SK-N-SH (cell line): ENCODE data around the gene RBP3. TPM values are rescaled to one million over a fixed set of nuclear protein-coding genes. Genes with fewer than 3 reads are reported as not detected.

Source experiments
- CTCF ChIA-PET: fragments of 300-600, 350-600 bp; formaldehyde crosslinking; extraction: SDS; loops from one replicate; lab custom pipeline; 2021; lab: Yijun Ruan, JAX
- POLR2A ChIA-PET: fragments of 350-600 bp; sonication (Branson Sonifier 250); formaldehyde crosslinking; extraction: SDS; loops from one replicate; lab custom pipeline; 2020; ENCODE audit warnings: antibody characterized with exemption, inconsistent platforms; lab: Yijun Ruan, JAX
- DNase-seq: peaks from one replicate; pipeline ENCODE4 v3.0.0; 2012
- H2AFZ ChIP-seq: fragments of 200-600 bp; sonication (generic); 2 replicates; pipeline ENCODE4 v1.8.1; 2016; ENCODE audit warnings: antibody characterized with exemption, mild to moderate bottlenecking, low read depth
- H3F3A ChIP-seq: fragments of 200-600 bp; sonication (generic); replicated peaks from 2 replicates; pipeline ENCODE3; 2016; ENCODE audit warnings: antibody characterized with exemption, mild to moderate bottlenecking; ENCODE audit not compliant: insufficient read depth
- H3K27ac ChIP-seq, 2 experiments: fragments of 200-500 bp in 1 of 2; fragments of 200-600 bp in 1 of 2; sonication (Bioruptor generic) in 1 of 2; sonication (generic), shearing (Covaris generic) in 1 of 2; 2 replicates each; pipeline versions ENCODE4 v1.5.1 to v1.6.1; 2014 to 2016; ENCODE audit warnings: low read depth in 2 of 2, inconsistent platforms in 1 of 2, low read length in 1 of 2, mild to moderate bottlenecking in 1 of 2, mixed read lengths in 1 of 2
- H3K27me3 ChIP-seq: fragments of 200-600 bp; sonication (generic), shearing (Covaris generic); 2 replicates; pipeline ENCODE4 v1.6.1; 2016; ENCODE audit warnings: mixed run types; ENCODE audit not compliant: insufficient read depth
- H3K36me3 ChIP-seq, 2 experiments: fragments of 200-500 bp in 1 of 2; fragments of 200-600 bp in 1 of 2; sonication (Bioruptor generic) in 1 of 2; sonication (generic) in 1 of 2; replicated peaks in 1 of 2; 2 replicates each; pipeline versions ENCODE3 to v1.5.1; 2014 to 2016; ENCODE audit warnings: low read length in 1 of 2, mild to moderate bottlenecking in 1 of 2; ENCODE audit not compliant: insufficient read depth in 2 of 2, control insufficient read depth in 1 of 2
- H3K4me1 ChIP-seq, 2 experiments: fragments of 200-500 bp in 1 of 2; fragments of 200-600 bp in 1 of 2; sonication (Bioruptor generic) in 1 of 2; sonication (generic), shearing (Covaris generic) in 1 of 2; 2 replicates each; pipeline versions ENCODE4 v1.5.1 to v1.6.1; 2014 to 2016; ENCODE audit warnings: low read depth in 1 of 2, low read length in 1 of 2, mixed run types in 1 of 2; ENCODE audit not compliant: insufficient read depth in 2 of 2, control insufficient read depth in 1 of 2
- H3K4me2 ChIP-seq: fragments of 200-600 bp; sonication (generic), shearing (Covaris generic); 2 replicates; pipeline ENCODE4 v1.6.1; 2017; ENCODE audit warnings: mixed run types
- H3K4me3 ChIP-seq, 2 experiments: fragments of 200-500 bp in 1 of 2; fragments of 200-600 bp in 1 of 2; sonication (Bioruptor generic) in 1 of 2; sonication (generic), shearing (Covaris generic) in 1 of 2; 2 replicates each; pipeline versions ENCODE4 v1.5.1 to v1.8.1; 2014 to 2016; ENCODE audit warnings: low read depth in 2 of 2, inconsistent platforms in 1 of 2, low read length in 1 of 2, mild to moderate bottlenecking in 1 of 2, mixed read lengths in 1 of 2, moderate library complexity in 1 of 2
- H3K79me2 ChIP-seq: fragments of 200-600 bp; sonication (generic); 2 replicates; pipeline ENCODE4 v1.8.1; 2017; ENCODE audit warnings: mild to moderate bottlenecking; ENCODE audit not compliant: insufficient read depth
- H3K9ac ChIP-seq: fragments of 200-600 bp; sonication (generic); 2 replicates; pipeline ENCODE4 v1.6.1; 2017; ENCODE audit warnings: mixed run types
- H3K9me2 ChIP-seq: fragments of 200-600 bp; sonication (generic); 2 replicates; pipeline ENCODE4 v1.6.1; 2017; ENCODE audit warnings: mixed run types
- H3K9me3 ChIP-seq: fragments of 200-600 bp; sonication (generic); 2 replicates; pipeline ENCODE4 v1.6.1; 2017; ENCODE audit warnings: mixed run types, mild to moderate bottlenecking, moderate library complexity
- H4K20me1 ChIP-seq: fragments of 200-600 bp; sonication (generic); 2 replicates; pipeline ENCODE4 v1.6.1; 2017; ENCODE audit warnings: mild to moderate bottlenecking, mixed run types; ENCODE audit not compliant: insufficient read depth
- CHD2 ChIP-seq: fragments of 150-350 bp; IDR thresholded peaks from 2 replicates; pipeline ENCODE4 v1.6.1; 2018; ENCODE audit warnings: low read length; ENCODE audit not compliant: partially characterized antibody
- EP300 ChIP-seq, 2 experiments: IDR thresholded peaks; 2 replicates each; pipeline versions ENCODE4 v1.4.0 to v1.6.1; 2012; ENCODE audit warnings: borderline replicate concordance in 1 of 2, low read depth in 1 of 2, low read length in 1 of 2
- FOSL2 ChIP-seq: IDR thresholded peaks from 2 replicates; pipeline ENCODE4 v1.4.0; 2012; ENCODE audit warnings: low read depth, mild to moderate bottlenecking, moderate library complexity, borderline replicate concordance
- FOXJ3 ChIP-seq: sonication (generic); formaldehyde crosslinking; IDR thresholded peaks from 2 replicates; pipeline ENCODE4 v1.5.1; 2020; ENCODE audit warnings: mild to moderate bottlenecking, missing genetic modification reagents
- GATA2 ChIP-seq: sonication (generic); formaldehyde crosslinking; IDR thresholded peaks from 2 replicates; pipeline ENCODE4 v1.5.0; 2020; ENCODE audit warnings: mild to moderate bottlenecking, missing genetic modification reagents
- IRF3 ChIP-seq: fragments of 150-350 bp; IDR thresholded peaks from 2 replicates; pipeline ENCODE4 v1.6.1; 2016; ENCODE audit warnings: mild to moderate bottlenecking, low read depth, low read length
- MAX ChIP-seq: IDR thresholded peaks from 2 replicates; pipeline ENCODE4 v1.4.0; 2012; ENCODE audit warnings: low read depth
- MEF2A ChIP-seq: IDR thresholded peaks from 2 replicates; pipeline ENCODE4 v1.4.0; 2012; ENCODE audit warnings: low read depth, borderline replicate concordance
- MXI1 ChIP-seq: IDR thresholded peaks from 2 replicates; pipeline ENCODE4 v1.6.1; 2012; ENCODE audit warnings: mild to moderate bottlenecking, low read depth, low read length, improper control_type of control experiment
- NFIC ChIP-seq: IDR thresholded peaks from 2 replicates; pipeline ENCODE4 v1.4.0; 2012; ENCODE audit warnings: borderline replicate concordance
- NRF1 ChIP-seq: IDR thresholded peaks from 2 replicates; pipeline ENCODE4 v1.6.1; 2012; ENCODE audit warnings: low read depth, mild to moderate bottlenecking, low read length
- RAD21 ChIP-seq: IDR thresholded peaks from 2 replicates; pipeline ENCODE4 v1.6.1; 2012; ENCODE audit warnings: mild to moderate bottlenecking, low read length
- RCOR1 ChIP-seq: fragments of 150-350 bp; IDR thresholded peaks from 2 replicates; pipeline ENCODE4 v1.6.1; 2017; ENCODE audit warnings: antibody characterized with exemption, low read length
- REST ChIP-seq: IDR thresholded peaks from 2 replicates; pipeline ENCODE4 v1.6.1; 2012; ENCODE audit warnings: mild to moderate bottlenecking, low read depth, low read length, moderate library complexity
- RXRA ChIP-seq: IDR thresholded peaks from 2 replicates; pipeline ENCODE4 v1.4.0; 2012; ENCODE audit warnings: low read depth, mild to moderate bottlenecking, borderline replicate concordance
- SMC3 ChIP-seq: IDR thresholded peaks from 2 replicates; pipeline ENCODE4 v1.6.1; 2012; ENCODE audit warnings: low read depth, low read length, improper control_type of control experiment
- TCF12 ChIP-seq: IDR thresholded peaks from 2 replicates; pipeline ENCODE4 v1.4.0; 2012
- USF2 ChIP-seq: fragments of 150-350 bp; IDR thresholded peaks from 2 replicates; pipeline ENCODE4 v1.6.1; 2017; ENCODE audit warnings: antibody characterized with exemption, low read length, low read depth, borderline replicate concordance
- YY1 ChIP-seq: IDR thresholded peaks from 2 replicates; pipeline ENCODE4 v1.4.0; 2012; ENCODE audit warnings: low read depth, mild to moderate bottlenecking
- WGBS: methylation state at CpG from one replicate; pipeline ENCODE4 v1.1.6; 2017; ENCODE audit warnings: low lambda C conversion rate; 5-methylcytosine and 5-hydroxymethylcytosine counted together
- polyA plus RNA-seq, 3 experiments: library from polyadenylated mRNA; depleted of rRNA; stranded (reverse); fragments of >200 nt; gene quantifications; 2 replicates each; pipeline ENCODE4 v1.2.3, GENCODE V29; 2012

Gene RBP3
- polyA plus RNA-seq, 1 of the 3 experiments (the other 2 are of a cell fraction) = not detected

GRCh38 chr10:47323636-47324296, 24.4 kb upstream of the RBP3 start:
- peaks cover 0 to 16% of the 10 kb centered on the region in 2 experiments; a peak in 1 of 4 replicates for H3K4me1 ChIP-seq
- H4K20me1 ChIP-seq = no peaks in the 10 kb centered on the region
- TF ChIP-seq FOXJ3 (CRISPR knock-in tag) (no peak), GATA2 (CRISPR knock-in tag) (no peak), SMC3 (no peak), YY1 (no peak), MEF2A (no peak), TCF12 (no peak), MXI1 (no peak), RXRA (no peak), FOSL2 (no peak), EP300 (IDR thresholded peaks at IDR 0.05; ENCODE audit: borderline replicate concordance in 1 of 2, low read depth in 1 of 2, low read length in 1 of 2) (no peak), NFIC (no peak)
- ChIA-PET POLR2A (no interaction called here), CTCF (interaction anchor here (1.4 to 2.5 kb wide), 3 partner anchors 11 to 299 kb away, joined by 4 to 17 read pairs (median 17); no protein-coding TSS in a partner anchor)
- H3K9me2 ChIP-seq = no peaks in the 10 kb centered on the region
- no peaks in the 10 kb centered on the region for H3K36me3 ChIP-seq
- H3K4me2 ChIP-seq = no peak overlapping the region
- no peak overlapping the region for H3K4me3 ChIP-seq
- H3K79me2 ChIP-seq = no peaks in the 10 kb centered on the region
- peaks cover 6% of the 10 kb centered on the region; the same call in 1 of the 2 replicates for H3K27me3 ChIP-seq
- H3K27ac ChIP-seq = no peak overlapping the region; a peak in 1 of 4 replicates
- no peaks in the 10 kb centered on the region for H3K9me3 ChIP-seq
- H3K9ac ChIP-seq = no peak overlapping the region
- H2AFZ ChIP-seq = no peak overlapping the region
- no peaks in the 10 kb centered on the region for H3F3A ChIP-seq
- 23% methylated on average over 4 of the region's 5 CpGs for WGBS
- DNase-seq = no peak

DNA sequence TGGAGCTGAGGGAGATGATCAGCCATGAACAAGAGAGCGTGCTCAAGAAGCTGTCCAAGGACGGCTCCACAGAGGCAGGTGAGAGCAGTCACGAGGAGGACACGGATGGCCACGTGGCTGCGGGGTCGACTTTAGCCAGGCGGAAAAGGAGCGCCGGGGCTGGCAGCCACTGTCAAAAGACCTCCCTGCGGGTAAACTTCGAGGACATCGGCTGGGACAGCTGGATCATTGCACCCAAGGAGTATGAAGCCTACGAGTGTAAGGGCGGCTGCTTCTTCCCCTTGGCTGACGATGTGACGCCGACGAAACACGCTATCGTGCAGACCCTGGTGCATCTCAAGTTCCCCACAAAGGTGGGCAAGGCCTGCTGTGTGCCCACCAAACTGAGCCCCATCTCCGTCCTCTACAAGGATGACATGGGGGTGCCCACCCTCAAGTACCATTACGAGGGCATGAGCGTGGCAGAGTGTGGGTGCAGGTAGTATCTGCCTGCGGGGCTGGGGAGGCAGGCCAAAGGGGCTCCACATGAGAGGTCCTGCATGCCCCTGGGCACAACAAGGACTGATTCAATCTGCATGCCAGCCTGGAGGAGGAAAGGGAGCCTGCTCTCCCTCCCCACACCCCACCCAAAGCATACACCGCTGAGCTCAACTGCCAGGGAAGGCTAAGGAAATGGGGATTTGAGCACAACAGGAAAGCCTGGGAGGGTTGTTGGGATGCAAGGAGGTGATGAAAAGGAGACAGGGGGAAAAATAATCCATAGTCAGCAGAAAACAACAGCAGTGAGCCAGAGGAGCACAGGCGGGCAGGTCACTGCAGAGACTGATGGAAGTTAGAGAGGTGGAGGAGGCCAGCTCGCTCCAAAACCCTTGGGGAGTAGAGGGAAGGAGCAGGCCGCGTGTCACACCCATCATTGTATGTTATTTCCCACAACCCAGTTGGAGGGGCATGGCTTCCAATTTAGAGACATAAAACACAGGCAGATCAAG, 22.6 kb upstream of the RBP3 start:
- Histone ChIP-seq H3K27me3 (peaks cover 6% of the 10 kb centered on the region; the same call in 1 of the 2 replicates), H3F3A (no peaks in the 10 kb centered on the region), H3K4me3 (no peak overlapping the region), H3K9me2 (no peaks in the 10 kb centered on the region), H2AFZ (no peak overlapping the region), H4K20me1 (no peaks in the 10 kb centered on the region), H3K79me2 (no peaks in the 10 kb centered on the region), H3K36me3 (no peaks in the 10 kb centered on the region), H3K4me1 (peaks cover 0 to 16% of the 10 kb centered on the region in 2 experiments; a peak in 1 of 4 replicates), H3K9ac (no peak overlapping the region), H3K4me2 (no peak overlapping the region), H3K9me3 (no peaks in the 10 kb centered on the region), H3K27ac (no peak overlapping the region)
- DNase-seq = no peak
- POLR2A ChIA-PET = no interaction called here
- 66% methylated on average over 21 of the region's 30 CpGs for WGBS
- CTCF ChIA-PET = interaction anchor here (1.2 to 1.6 kb wide), 2 partner anchors 14 kb away, joined by 3 to 5 read pairs; no protein-coding TSS in a partner anchor
- no peak for TF ChIP-seq NRF1
- TF ChIP-seq RAD21 = no peak
- no peak for TF ChIP-seq NFIC
- TF ChIP-seq CHD2 = no peak
- no peak for TF ChIP-seq RCOR1
- TF ChIP-seq MEF2A = no peak
- no peak for TF ChIP-seq REST
- no peak for TF ChIP-seq USF2
- TF ChIP-seq IRF3 = no peak
- no peak for TF ChIP-seq GATA2 (CRISPR knock-in tag)
- TF ChIP-seq MAX = no peak
- no peak for TF ChIP-seq FOSL2
